ENCODE measurements around the gene KRABD2.

KRABD2 gene

GRCh38 chr17:8391711-8392110 lies 15.2 kb upstream of the KRABD2 start:
- Histone ChIP-seq H3K27me3 (no peaks in the 10 kb centered on the region), H3K27ac (no peak overlapping the region), H3K4me1 (ENCODE audit: insufficient read depth) (no peaks in the 10 kb centered on the region), H3K4me3 (no peak overlapping the region), H3K36me3 (no peaks in the 10 kb centered on the region), H3K9me3 (no peaks in the 10 kb centered on the region)
- intact Hi-C loops (cut with DNase I) = no loop called here
- DNase-seq = no peak
- 13 to 25% (median 15%) methylated on average over 9 of the region's 9 CpGs for WGBS, 3 donors
- TF ChIP-seq, protein P1, sequence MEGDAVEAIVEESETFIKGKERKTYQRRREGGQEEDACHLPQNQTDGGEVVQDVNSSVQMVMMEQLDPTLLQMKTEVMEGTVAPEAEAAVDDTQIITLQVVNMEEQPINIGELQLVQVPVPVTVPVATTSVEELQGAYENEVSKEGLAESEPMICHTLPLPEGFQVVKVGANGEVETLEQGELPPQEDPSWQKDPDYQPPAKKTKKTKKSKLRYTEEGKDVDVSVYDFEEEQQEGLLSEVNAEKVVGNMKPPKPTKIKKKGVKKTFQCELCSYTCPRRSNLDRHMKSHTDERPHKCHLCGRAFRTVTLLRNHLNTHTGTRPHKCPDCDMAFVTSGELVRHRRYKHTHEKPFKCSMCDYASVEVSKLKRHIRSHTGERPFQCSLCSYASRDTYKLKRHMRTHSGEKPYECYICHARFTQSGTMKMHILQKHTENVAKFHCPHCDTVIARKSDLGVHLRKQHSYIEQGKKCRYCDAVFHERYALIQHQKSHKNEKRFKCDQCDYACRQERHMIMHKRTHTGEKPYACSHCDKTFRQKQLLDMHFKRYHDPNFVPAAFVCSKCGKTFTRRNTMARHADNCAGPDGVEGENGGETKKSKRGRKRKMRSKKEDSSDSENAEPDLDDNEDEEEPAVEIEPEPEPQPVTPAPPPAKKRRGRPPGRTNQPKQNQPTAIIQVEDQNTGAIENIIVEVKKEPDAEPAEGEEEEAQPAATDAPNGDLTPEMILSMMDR (IDR thresholded peaks at IDR 0.05) = no peak
- TF ChIP-seq EP300 (IDR thresholded peaks at IDR 0.05) = no peak
- no peak for TF ChIP-seq POLR2A (IDR thresholded peaks at IDR 0.05)

GRCh38 chr17:8387914-8388651 lies 11.6 kb upstream of the KRABD2 start:
- Histone ChIP-seq H3K36me3 (no peaks in the 10 kb centered on the region), H3K4me1 (ENCODE audit: insufficient read depth) (peaks cover 1% of the 10 kb centered on the region), H3K4me3 (no peak overlapping the region), H3K27me3 (no peaks in the 10 kb centered on the region), H3K9me3 (no peaks in the 10 kb centered on the region), H3K27ac (no peak overlapping the region)
- DNase-seq = no peak
- TF ChIP-seq POLR2A (IDR thresholded peaks at IDR 0.05) (no peak), EP300 (IDR thresholded peaks at IDR 0.05) (no peak)
- TF ChIP-seq, protein P1 (IDR thresholded peaks at IDR 0.05) = no peak
- intact Hi-C loops (cut with DNase I) = no loop called here
- 89 to 92% (median 91%) methylated on average over 7 of the region's 7 CpGs for WGBS, 3 donors

DNA sequence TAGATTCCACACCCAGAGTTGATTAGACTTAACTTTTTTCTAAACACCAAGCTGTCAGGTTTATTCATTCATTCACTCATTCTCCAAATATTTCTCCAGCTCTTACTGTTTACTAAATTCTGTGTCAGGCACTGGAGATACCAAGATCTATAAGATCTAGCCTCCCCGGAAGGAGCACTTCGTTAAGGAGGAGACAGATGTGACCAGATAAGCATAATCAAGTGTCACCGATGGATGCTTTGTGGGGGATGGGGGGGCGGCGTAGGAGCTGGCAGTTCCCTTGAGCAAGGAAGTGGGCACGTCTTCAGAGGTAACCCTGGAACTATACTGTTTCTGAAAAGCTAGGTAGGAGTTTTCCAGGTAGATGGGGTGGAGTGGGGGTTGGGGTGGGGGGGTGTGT lies 10.3 kb upstream of the KRABD2 start:
- intact Hi-C loops (cut with DNase I) = no loop called here
- DNase-seq = no peak
- H3K4me3 ChIP-seq = no peak overlapping the region

GRCh38 chr17:8384801-8385378 lies 8.4 kb upstream of the KRABD2 start:
- intact Hi-C loops (cut with DNase I) = no loop called here
- 38 to 45% (median 43%) methylated on average over 12 of the region's 12 CpGs for WGBS, 3 donors
- Histone ChIP-seq H3K4me1 (ENCODE audit: insufficient read depth) (peaks cover 12% of the 10 kb centered on the region), H3K9me3 (no peaks in the 10 kb centered on the region), H3K27ac (no peak overlapping the region), H3K4me3 (no peak overlapping the region), H3K36me3 (no peaks in the 10 kb centered on the region), H3K27me3 (no peaks in the 10 kb centered on the region)
- DNase-seq = no peak
- TF ChIP-seq, protein P1 (IDR thresholded peaks at IDR 0.05) = no peak
- TF ChIP-seq EP300 (IDR thresholded peaks at IDR 0.05) (no peak), POLR2A (IDR thresholded peaks at IDR 0.05) (no peak)

More for the DNA sequence above, 10.3 kb upstream of the KRABD2 start:
- Histone ChIP-seq H3K4me1 (ENCODE audit: insufficient read depth) (peaks cover 3% of the 10 kb centered on the region), H3K27ac (no peak overlapping the region), H3K27me3 (no peaks in the 10 kb centered on the region), H3K36me3 (no peaks in the 10 kb centered on the region), H3K9me3 (no peaks in the 10 kb centered on the region)
- TF ChIP-seq POLR2A (IDR thresholded peaks at IDR 0.05) (no peak), EP300 (IDR thresholded peaks at IDR 0.05) (no peak)
- TF ChIP-seq, protein P1 (IDR thresholded peaks at IDR 0.05) = no peak
- WGBS, 3 donors = 60 to 71% (median 63%) methylated on average over 6 of the region's 6 CpGs

All from ovary (tissue), 7 donors.